Endothelial cell (in vitro differentiated cells): ENCODE measurements around the gene SORCS2. TPM values are rescaled to one million over a fixed set of nuclear protein-coding genes. Genes with fewer than 3 reads are reported as not detected.

Experiments
- DNase-seq: peaks from one replicate; pipeline ENCODE4 v3.0.0; 2021; ENCODE audit warnings: low spot score
- H3K27ac Mint-ChIP-seq: one replicate; pipeline ENCODE4 v1.8.0; 2021; ENCODE audit warnings: mixed read lengths, inconsistent platforms; ENCODE audit not compliant: unreplicated experiment
- H3K27me3 Mint-ChIP-seq: one replicate; pipeline ENCODE4 v1.8.0; 2021; ENCODE audit warnings: mild to moderate bottlenecking, moderate library complexity, mixed read lengths, inconsistent platforms; ENCODE audit not compliant: unreplicated experiment
- H3K36me3 Mint-ChIP-seq: one replicate; pipeline ENCODE4 v1.8.0; 2021; ENCODE audit warnings: mild to moderate bottlenecking, low read depth, mixed read lengths, inconsistent platforms; ENCODE audit not compliant: unreplicated experiment
- H3K4me1 Mint-ChIP-seq: one replicate; pipeline ENCODE4 v1.8.0; 2021; ENCODE audit warnings: mild to moderate bottlenecking, mixed read lengths, inconsistent platforms; ENCODE audit not compliant: unreplicated experiment
- H3K4me3 Mint-ChIP-seq: one replicate; pipeline ENCODE4 v1.8.0; 2021; ENCODE audit warnings: mild to moderate bottlenecking, mixed read lengths, inconsistent platforms; ENCODE audit not compliant: unreplicated experiment
- H3K9me3 Mint-ChIP-seq: one replicate; pipeline ENCODE4 v1.8.0; 2021; ENCODE audit warnings: mixed read lengths, inconsistent platforms; ENCODE audit not compliant: unreplicated experiment
- total RNA-seq: library from RNA; stranded (reverse); fragmentation: NEBNext Ultra II Directional; extraction: Animal tissue kit (Norgen Biotek cat#: 25700); gene quantifications from one replicate; pipeline ENCODE4 v1.2.1, GENCODE V29; 2021; ENCODE audit not compliant: unreplicated experiment
- TF ChIP-seq, protein P1 (sequence below): fragments of 200-600 bp; sonication (generic); IDR thresholded peaks from one replicate; pipeline ENCODE4 v1.5.0; 2021; ENCODE audit warnings: antibody characterized with exemption; ENCODE audit not compliant: unreplicated experiment

SORCS2 gene
- total RNA-seq, 1 donor from 2014 or later: 1.3 TPM

DNA sequence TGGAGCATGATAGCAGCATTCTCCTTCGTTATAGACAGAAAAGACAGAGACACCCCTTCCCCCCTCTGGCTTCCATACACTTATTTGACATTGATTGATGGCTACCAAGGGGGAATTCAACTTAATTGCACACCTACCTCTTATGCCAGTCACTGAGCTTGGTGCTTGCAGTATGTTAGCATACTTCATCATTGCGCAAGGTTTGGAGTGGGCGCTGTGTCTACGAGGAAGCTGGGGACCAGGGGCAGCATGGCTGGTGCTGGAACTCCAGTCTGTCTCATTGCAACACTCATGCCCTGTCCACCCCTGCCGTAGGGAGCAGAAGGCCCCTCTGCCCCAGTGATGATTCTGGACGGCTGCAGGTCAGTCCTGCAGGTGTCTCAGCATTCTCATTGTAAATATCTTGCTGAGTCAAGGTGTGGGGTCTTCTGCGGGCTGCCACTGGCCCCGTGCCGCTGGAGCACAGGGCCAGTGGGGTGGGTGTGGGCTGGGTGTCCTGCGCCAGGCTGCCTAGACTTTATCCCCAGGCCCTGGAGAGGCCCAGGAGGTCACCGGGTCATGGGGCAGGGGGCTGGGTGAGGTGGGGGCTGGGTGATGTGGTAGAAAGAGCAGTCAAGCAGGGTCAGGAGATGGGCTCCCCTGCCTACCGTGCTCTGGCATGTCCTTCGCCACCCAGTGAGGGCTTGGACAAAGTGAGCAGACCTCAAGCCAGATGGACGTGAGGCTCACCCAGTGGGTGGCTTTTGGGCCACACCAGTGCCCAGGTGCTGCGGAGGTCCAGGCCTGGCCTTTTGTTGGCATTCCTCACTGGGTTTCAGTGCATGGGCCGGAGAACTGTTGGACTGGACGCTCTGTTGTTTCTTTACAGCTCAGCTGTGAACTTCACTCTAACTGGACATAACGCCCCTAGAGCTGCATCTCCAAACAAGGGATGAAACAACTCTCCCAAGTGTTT, 156.9 kb downstream of the SORCS2 start:
- H3K4me3 Mint-ChIP-seq: no peak overlapping the region
- H3K9me3 Mint-ChIP-seq: peaks cover 5% of the 10 kb centered on the region
- peaks cover 6% of the 10 kb centered on the region for H3K27me3 Mint-ChIP-seq
- no peak overlapping the region for H3K27ac Mint-ChIP-seq
- TF ChIP-seq, protein P1, sequence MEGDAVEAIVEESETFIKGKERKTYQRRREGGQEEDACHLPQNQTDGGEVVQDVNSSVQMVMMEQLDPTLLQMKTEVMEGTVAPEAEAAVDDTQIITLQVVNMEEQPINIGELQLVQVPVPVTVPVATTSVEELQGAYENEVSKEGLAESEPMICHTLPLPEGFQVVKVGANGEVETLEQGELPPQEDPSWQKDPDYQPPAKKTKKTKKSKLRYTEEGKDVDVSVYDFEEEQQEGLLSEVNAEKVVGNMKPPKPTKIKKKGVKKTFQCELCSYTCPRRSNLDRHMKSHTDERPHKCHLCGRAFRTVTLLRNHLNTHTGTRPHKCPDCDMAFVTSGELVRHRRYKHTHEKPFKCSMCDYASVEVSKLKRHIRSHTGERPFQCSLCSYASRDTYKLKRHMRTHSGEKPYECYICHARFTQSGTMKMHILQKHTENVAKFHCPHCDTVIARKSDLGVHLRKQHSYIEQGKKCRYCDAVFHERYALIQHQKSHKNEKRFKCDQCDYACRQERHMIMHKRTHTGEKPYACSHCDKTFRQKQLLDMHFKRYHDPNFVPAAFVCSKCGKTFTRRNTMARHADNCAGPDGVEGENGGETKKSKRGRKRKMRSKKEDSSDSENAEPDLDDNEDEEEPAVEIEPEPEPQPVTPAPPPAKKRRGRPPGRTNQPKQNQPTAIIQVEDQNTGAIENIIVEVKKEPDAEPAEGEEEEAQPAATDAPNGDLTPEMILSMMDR: no peak
- H3K4me1 Mint-ChIP-seq: no peaks in the 10 kb centered on the region
- DNase-seq: no peak
- H3K36me3 Mint-ChIP-seq: peaks cover 5% of the 10 kb centered on the region

DNA sequence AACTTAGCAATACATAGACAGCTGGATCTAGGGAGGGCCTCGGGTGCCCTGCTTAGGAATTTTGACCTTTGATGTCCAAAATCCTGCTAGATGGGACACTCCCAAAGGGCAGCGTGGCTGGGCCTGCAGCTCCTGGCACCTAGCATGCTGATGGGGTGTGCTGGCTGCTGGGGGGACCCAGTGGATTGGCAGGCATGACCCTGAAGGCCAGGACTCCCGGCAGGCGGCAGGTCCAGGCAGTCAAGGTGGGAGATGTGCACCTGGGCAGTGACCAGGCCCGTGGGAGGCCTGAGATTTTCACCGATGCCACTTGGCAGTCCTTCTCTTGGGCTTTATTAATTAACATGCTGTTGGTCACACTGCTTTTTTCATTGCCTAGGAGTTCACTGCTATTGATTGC, 158.1 kb downstream of the SORCS2 start:
- Mint-ChIP-seq H3K27me3 (peaks cover 6% of the 10 kb centered on the region), H3K4me3 (no peak overlapping the region), H3K27ac (no peak overlapping the region), H3K9me3 (peaks cover 5% of the 10 kb centered on the region), H3K36me3 (peaks cover 5% of the 10 kb centered on the region), H3K4me1 (no peaks in the 10 kb centered on the region)
- TF ChIP-seq, protein P1: no peak
- DNase-seq: no peak

DNA sequence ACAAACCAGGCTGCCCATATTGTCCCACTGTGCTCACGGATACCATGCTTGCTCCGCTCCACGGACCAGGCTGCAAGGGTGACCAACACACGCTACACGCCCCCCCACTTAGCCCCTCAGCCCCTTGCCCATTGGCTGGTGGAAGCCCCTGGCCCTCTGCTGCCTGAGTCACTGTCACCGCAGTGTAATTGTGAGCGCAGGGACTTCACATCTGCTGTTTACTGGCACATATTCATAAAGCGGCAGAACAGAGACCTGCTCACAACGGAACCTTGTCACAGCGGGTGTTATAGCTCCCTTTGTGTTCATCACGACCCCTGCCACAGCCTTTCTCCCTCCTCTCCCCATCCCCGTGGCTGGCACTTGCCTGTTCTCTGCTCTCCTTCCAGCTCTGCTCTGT, 158.7 kb downstream of the SORCS2 start:
- Mint-ChIP-seq H3K36me3 (peaks cover under 1% of the 10 kb centered on the region), H3K9me3 (peaks cover under 1% of the 10 kb centered on the region), H3K27ac (no peak overlapping the region), H3K4me3 (no peak overlapping the region), H3K27me3 (peaks cover 3% of the 10 kb centered on the region), H3K4me1 (no peaks in the 10 kb centered on the region)
- TF ChIP-seq, protein P1: no peak
- DNase-seq: no peak

DNA sequence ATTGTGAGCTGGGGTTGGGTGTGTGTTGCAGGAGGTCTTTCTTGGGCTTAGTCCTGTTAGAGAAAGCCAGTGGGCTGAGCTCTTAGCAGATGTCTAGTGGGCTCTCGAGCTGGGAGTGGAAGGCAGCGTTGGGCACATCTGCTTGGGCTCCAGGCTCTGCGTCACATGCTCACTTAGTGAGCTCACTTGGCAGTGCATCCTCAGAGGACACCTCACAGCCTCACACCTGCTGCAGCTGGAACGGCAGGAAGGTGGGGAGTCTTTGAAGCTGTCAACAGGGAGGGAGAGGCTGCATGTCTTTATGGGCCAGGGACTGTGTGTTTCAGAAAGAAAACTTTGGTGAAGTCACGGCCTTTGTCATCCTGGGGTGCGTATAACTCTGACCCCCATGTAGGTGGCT, 160.1 kb downstream of the SORCS2 start:
- Mint-ChIP-seq H3K9me3 (no peaks in the 10 kb centered on the region), H3K4me1 (no peaks in the 10 kb centered on the region), H3K36me3 (no peaks in the 10 kb centered on the region), H3K4me3 (no peak overlapping the region), H3K27ac (no peak overlapping the region), H3K27me3 (peaks cover 3% of the 10 kb centered on the region)
- DNase-seq: no peak
- TF ChIP-seq, protein P1: no peak
